NCI-H187 (cell line): ENCODE results near the gene RALY.
A peak's percentile ranks its signal among the peaks of the same experiment; 100 is the strongest.
"Not testable (repeated sequence)": the region's sequence is repeated elsewhere in the genome, so short reads cannot be mapped to it uniquely, and the experiment has no call there.

Experiments
- DNase-seq, 2 experiments: peaks; one replicate each; lab custom pipeline; 2025; lab: John Stamatoyannopoulos, UW

The RALY gene

GRCh38 chr20:34109442-34109841, 115.7 kb downstream of the RALY start:
- DNase-seq, result no peak

DNA sequence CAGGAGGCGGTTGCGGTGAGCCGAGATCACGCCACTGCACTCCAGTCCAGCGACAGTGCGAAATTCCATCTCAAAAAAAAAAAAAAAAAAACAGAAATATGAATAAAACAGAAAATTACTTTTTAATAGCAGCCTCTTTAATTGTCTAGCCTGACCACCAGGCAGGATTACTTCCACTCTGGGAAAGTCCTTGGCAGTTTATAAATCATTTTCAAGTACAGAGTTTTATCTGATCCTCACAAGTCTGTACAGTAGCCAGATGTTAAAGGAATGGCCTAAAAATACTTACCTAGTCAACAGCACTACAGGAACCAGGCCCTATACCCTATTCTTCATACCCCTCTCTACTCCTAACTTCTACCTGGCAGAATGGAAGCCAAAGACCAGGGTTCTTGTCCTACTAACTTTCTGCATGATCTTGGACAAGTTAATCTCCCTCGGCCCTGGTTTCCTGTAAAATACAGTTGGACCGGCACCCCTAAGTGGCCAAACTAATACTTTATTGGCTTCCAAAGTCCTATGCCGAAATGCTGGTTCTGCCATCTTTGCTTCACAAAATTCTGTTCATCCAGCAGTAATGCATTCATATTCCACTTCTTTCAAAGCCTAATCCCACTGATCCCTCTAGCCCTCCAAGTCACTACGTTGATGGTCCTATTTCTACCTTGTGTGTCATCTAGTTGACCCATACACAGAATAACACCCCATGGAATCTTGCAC, 116.5 kb downstream of the RALY start:
- no peak for DNase-seq

DNA sequence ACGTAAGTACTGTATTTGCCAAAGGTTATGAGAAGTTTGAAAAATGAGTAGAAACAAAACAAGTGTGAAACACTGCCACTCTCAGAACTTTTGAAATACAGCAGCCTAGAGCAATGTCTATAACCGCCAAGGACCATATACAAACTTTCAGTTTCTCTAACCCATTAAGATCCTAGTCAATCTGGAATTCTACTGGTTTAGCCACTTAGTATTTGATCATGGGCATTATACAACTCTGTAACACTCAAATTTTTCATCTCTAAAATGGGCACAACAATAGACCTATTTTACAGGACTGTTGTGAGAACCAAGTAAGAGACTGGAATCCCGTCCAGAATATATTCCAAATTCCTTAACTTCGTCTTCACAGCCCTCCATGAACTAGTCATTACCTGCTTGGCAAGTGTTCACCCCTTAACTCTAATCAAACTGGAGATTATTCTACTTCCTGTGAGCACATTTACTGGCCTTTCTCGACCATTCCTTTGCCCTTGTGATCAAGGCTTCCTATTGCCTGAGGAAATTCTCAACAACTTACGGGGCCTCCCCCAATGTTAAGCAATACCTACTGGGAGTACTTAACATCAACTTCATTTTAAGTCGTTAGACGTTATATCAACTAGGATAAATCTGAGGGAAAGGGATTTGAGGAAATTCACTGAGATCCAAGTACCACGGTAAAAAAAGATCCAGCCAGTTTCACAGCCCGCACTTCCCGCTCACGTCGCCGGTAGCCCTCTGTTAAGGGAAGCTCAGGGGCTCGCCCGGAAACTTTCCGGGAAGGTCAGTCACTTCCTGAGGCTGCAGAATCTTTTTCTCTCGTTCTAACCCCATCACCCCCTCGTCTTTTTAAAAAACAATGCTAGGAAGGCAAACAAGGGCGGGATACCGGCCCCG, 117.3 kb downstream of the RALY start:
- DNase-seq, result no peak

DNA sequence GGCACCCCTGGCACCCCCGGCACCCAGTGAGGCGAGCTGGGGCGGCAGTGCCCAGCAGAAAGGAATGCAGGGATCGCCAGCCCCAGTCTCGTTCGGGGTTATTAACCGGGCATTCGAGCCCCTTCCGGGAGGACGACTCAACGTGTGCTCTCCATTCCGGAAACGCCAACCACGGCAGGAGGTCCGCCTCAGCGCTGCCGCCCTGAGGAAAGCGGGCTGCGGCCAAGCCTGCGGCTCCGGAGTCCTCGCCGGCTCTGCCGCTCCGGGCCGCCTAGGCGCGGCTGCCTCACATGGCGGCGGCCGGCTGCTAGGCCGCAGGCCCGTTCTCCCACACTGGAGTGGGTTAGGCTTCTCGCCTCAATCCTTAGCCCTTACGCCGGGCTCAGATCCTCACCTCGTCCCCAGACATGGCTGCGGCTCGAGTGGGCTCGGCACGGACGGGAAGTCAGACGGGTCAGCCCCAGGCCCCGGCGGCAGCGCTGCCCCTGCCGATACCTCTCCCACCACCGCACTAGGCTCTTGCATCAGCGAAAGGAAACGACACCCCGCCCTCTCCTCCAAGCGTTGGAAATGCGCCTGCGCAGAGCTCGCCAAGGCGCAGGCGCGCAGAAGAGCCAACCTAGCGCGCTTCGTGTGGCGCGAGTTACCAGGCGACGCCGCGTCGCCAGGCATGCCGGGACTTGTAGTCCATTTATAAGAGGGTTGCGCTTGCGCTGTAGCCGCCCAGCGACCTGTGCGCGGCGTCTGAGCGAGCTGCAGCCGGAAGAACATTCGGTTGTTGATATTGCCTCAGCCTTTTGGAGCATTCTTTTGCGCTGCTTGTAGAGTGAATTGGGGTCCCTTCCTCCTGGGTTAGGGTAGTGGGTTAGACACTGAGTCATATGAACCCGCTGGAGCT, 118.2 kb downstream of the RALY start, which contains the start of gene EIF2S2:
EIF2S2 (minus strand) TSS at position 542 of the 898 bp plus-strand sequence; CDS start at position 409, 133 bp downstream.
- peak; percentile 93 to 95 for DNase-seq

DNA sequence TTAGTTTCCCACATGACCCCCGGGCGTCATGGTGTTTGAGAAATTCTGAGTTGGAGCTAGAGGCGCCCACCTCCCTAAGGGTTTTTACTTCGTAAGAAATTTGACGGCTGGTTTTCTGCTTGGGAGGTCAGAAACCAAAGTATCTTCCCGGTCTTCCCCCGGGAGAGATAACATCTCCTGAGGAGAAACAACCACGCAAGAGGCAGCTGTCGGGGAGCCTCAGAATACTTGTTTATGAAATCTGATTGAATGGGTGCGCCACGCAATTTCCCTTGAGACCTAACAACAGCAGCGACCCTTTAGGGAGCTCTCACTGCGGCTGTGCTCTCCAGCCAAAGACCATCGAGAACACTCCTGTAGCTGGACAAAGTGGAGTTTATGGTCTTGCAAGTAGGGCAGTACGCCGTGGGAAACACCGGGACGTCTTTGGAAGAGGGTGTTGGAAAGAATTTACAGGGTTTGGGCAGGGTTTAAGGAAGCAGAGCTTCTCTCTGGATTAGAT, 118.9 kb downstream of the RALY start:
- no peak for DNase-seq

DNA sequence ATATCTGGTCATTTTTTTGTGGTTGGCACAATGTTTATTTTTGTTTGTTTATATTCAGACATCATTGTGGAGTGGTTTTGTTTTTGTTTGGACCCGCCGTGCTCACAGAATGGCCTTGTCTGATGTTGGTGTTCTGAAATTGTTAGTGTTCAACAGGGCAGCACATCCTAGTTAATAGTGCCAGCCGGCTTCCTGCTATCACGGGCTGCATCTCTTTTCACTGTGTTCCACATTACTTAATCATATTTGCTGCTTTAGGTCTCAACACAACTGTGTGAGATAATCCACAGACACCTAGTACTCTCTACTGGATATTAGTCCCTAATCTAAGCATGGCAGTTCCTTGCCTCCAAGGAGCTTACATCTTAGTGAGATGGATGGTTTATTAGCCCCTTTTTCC, 121.1 kb downstream of the RALY start:
- DNase-seq, result no peak

DNA sequence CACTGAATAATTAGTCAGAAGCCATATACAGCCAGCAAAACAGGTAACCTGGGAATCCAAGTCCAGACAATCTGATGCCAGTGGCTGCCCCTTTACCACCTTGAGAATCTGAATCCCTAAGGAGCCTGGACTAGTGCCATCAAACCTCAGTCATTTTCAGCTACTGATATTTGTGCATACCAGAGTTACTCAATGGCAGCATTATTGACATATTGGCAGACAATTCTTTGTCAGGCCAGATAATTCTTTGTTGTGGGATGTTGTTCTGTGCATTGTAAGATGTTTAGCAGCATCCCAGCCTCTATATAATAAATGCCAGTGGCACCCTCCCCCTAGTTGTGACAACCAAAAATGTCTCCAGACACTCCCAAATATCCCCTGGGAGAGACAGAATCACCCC, 121.5 kb downstream of the RALY start:
- no peak for DNase-seq

- DNase-seq, result no peak
Observed at GRCh38 chr20:34120213-34120612, 126.5 kb downstream of the RALY start.

DNA sequence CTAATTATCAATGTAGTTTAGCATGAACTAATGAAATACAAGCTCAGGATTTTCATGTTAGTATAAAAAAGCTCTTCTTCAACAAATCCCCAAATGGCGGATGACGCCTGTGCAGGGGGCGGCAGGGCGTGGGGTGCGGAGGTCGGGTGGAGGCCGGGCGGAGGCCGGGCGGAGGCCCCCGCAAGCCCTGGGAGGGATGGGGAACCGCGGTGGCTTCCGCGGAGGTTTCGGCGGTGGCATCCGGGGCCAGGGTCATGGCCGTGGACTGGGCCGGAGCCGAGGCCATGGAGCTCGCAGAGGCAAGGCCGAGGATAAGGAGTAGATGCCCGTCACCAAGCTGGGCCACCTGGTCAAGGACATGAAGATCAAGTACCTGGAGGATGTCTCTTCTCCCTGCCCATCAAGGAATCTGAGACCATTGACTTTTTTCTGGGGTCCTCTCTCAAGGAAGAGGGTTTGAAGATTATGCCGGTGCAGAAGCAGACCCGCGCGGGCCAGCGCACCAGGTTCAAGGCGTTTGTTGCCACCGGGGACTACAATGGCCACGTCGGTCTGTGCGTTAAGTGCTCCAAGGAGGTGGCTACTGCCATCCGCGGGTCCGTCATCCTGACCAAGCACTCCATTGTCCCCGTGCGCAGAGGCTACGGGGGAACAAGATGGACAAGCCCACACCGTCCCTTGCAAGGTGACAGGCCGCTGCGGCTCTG, 128.7 kb downstream of the RALY start:
- DNase-seq, result no peak

GRCh38 chr20:34123309-34123708, 129.6 kb downstream of the RALY start:
- no peak for DNase-seq

DNA sequence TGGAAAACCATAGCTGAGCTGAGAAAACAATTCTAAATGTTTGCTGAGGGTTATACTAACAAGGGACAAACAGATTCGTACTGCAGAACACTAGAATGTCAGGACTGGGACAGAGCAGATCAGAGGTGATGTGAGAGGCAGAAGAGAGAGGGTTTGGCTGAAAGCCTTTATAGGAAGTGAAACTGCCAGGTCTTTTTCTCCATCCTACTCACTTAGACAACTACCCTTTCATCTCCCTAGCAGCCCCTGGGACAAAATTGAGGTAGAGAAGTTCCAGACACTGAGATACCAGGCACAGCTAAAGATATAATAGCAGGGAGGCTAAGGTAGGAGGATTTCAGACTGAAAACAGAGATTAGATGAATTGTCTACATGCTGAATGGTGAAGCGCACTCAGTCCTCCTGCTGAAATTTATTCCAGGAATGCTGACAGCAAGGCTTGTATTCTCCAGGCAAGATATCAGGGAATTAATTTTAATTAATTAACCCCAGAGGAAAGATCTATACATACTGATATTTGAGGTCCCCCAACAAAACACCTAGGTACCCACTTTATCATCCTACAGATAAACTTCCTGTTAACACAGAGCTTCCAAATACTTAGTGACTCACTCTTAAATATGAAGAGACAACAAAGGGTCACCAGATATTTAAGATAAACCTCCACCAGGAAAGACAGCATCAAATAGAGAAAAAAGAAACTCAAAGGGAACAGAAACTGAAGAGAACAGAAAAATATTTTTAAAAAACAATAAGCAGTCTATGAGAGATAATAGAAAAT, 130.9 kb downstream of the RALY start:
- no peak for DNase-seq

DNA sequence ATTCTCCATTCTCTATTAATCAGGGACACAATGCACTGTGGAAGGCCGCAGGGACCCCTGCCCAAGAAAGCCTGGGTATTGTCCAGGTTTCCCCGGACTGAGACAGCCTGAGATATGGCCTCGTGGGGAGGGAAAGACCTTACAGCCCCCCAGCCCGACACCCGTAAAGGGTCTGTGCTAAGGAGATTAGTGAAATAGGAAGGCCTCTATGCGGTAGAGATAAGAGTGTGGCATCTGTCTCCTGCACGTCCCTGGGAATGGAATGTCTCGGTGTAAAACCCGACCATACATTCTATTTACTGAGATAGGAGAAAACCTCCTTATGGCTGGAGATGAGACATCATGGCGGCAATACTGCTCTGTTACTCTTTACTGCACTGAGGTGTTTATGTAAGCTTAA, 134.1 kb downstream of the RALY start:
- no peak for DNase-seq

DNA sequence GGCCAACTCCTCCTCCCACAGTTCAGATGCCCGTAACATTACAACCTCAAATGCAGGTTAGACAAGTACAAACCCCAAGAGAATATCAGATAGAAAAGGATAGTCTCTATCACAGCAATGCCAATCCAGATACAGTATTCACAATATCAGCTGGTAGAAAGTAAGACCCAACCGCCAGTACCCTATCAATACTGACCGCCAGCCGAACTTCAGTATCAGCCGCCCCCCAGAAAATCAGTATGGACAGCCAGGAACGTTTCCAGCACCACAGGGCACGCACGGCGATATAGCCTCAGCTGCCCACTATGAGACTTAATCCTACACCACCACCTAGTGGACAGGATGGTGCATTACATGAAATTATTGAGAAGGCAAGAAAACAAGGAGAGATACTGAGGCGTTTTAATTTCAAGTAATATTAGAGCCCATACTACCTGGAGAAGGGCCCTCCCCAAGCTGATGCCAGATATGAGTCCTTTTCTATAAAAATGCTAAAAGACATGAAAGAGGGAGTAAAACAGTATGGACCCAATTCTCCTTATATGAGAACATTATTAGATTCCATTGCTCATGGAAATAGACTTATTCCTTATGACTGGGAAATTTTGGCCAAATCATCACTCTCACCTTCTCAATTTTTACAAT, 135.9 kb downstream of the RALY start:
- DNase-seq, result peak in 1 of 2 experiments; percentile 15

GRCh38 chr20:34131491-34131890, 137.8 kb downstream of the RALY start:
- DNase-seq, result no peak

- DNase-seq, result not testable (repeated sequence)
Observed at GRCh38 chr20:34132491-34132890, 138.8 kb downstream of the RALY start.

GRCh38 chr20:34132943-34133342, 139.2 kb downstream of the RALY start:
- not testable (repeated sequence) for DNase-seq

- not testable (repeated sequence) for DNase-seq
Observed at GRCh38 chr20:34133365-34133860, 139.7 kb downstream of the RALY start.
